Trophoblast cell (in vitro differentiated cells and primary cell): ENCODE data around the gene C6orf136.

Experiments
- DNase-seq, 2 donors: peaks; one replicate each; pipeline ENCODE4 v3.0.0-alpha.2; 2016
- H2AFZ ChIP-seq: 2 replicates; pipeline ENCODE4 v1.6.1; 2013; ENCODE audit warnings: low read length, moderate library complexity, mild to moderate bottlenecking; ENCODE audit not compliant: insufficient read depth, poor library complexity
- H2AK5ac ChIP-seq: 2 replicates; pipeline ENCODE4 v1.6.1; 2013; ENCODE audit warnings: mild to moderate bottlenecking, low read length
- H2BK120ac ChIP-seq: 2 replicates; pipeline ENCODE4 v1.6.1; 2013; ENCODE audit warnings: low read length, mild to moderate bottlenecking, moderate library complexity; ENCODE audit not compliant: insufficient read depth, poor library complexity
- H2BK12ac ChIP-seq: 2 replicates; pipeline ENCODE4 v1.6.1; 2013; ENCODE audit warnings: mild to moderate bottlenecking, low read length, moderate library complexity
- H2BK5ac ChIP-seq: 2 replicates; pipeline ENCODE4 v1.6.1; 2013; ENCODE audit warnings: low read length, low read depth, moderate library complexity, mild to moderate bottlenecking; ENCODE audit not compliant: poor library complexity
- H3K14ac ChIP-seq: 2 replicates; pipeline ENCODE4 v1.6.1; 2013; ENCODE audit warnings: mild to moderate bottlenecking, low read length
- H3K18ac ChIP-seq: 2 replicates; pipeline ENCODE4 v1.6.1; 2013; ENCODE audit warnings: mild to moderate bottlenecking, low read length
- H3K23ac ChIP-seq: 2 replicates; pipeline ENCODE4 v1.6.1; 2013; ENCODE audit warnings: low read length
- H3K27ac ChIP-seq: 2 replicates; pipeline ENCODE4 v1.5.1; 2013; ENCODE audit warnings: low read depth, mild to moderate bottlenecking, inconsistent platforms, low read length, moderate library complexity
- H3K27me3 ChIP-seq: 2 replicates; pipeline ENCODE4 v1.6.1; 2013; ENCODE audit warnings: inconsistent platforms, mild to moderate bottlenecking, low read length, moderate library complexity; ENCODE audit not compliant: insufficient read depth
- H3K36me3 ChIP-seq, 2 experiments: 1 replicate in 1 of 2; 2 replicates in 1 of 2; pipeline ENCODE4 v1.6.1; 2013; ENCODE audit warnings: low read length in 2 of 2, mild to moderate bottlenecking in 2 of 2, moderate library complexity in 1 of 2; ENCODE audit not compliant: insufficient read depth in 2 of 2, control insufficient read depth in 1 of 2
- H3K4ac ChIP-seq: 2 replicates; pipeline ENCODE4 v1.6.1; 2013; ENCODE audit warnings: low read depth, mild to moderate bottlenecking, low read length, moderate library complexity
- H3K4me1 ChIP-seq, 2 experiments: 1 replicate in 1 of 2; 2 replicates in 1 of 2; pipeline ENCODE4 v1.6.1; 2013; ENCODE audit warnings: low read length in 2 of 2, mild to moderate bottlenecking in 2 of 2, moderate library complexity in 1 of 2; ENCODE audit not compliant: insufficient read depth in 2 of 2, control insufficient read depth in 1 of 2
- H3K4me2 ChIP-seq: 2 replicates; pipeline ENCODE4 v1.6.1; 2013; ENCODE audit warnings: inconsistent platforms, mild to moderate bottlenecking, low read length, moderate library complexity
- H3K4me3 ChIP-seq: 2 replicates; pipeline ENCODE4 v1.5.1; 2013; ENCODE audit warnings: mild to moderate bottlenecking, low read depth, low read length, inconsistent platforms
- H3K79me1 ChIP-seq: one replicate; pipeline ENCODE4 v1.6.1; 2013; ENCODE audit warnings: low read length
- H3K79me2 ChIP-seq: 2 replicates; pipeline ENCODE4 v1.6.1; 2013; ENCODE audit warnings: low read length, mild to moderate bottlenecking; ENCODE audit not compliant: control insufficient read depth, insufficient read depth, poor library complexity
- H3K9ac ChIP-seq: 2 replicates; pipeline ENCODE4 v1.6.1; 2013; ENCODE audit warnings: mild to moderate bottlenecking, low read length
- H3K9me3 ChIP-seq: 2 replicates; pipeline ENCODE4 v1.6.1; 2013; ENCODE audit warnings: low read depth, mild to moderate bottlenecking, control low read depth, inconsistent platforms, low read length; ENCODE audit not compliant: insufficient read depth
- H4K12ac ChIP-seq: 2 replicates; pipeline ENCODE4 v1.6.1; 2013; ENCODE audit warnings: low read depth, mild to moderate bottlenecking, low read length, moderate library complexity
- H4K8ac ChIP-seq: 2 replicates; pipeline ENCODE4 v1.6.1; 2013; ENCODE audit warnings: low read depth, mild to moderate bottlenecking, low read length, moderate library complexity
- H4K91ac ChIP-seq: one replicate; pipeline ENCODE4 v1.6.1; 2013; ENCODE audit warnings: low read depth, mild to moderate bottlenecking, low read length, moderate library complexity
- WGBS: extraction: QIAGEN DNeasy Blood & Tissue Kit; methylation state at CpG from one replicate; pipeline ENCODE4 v1.1.7; 2013; ENCODE audit warnings: missing lambda C conversion rate; ENCODE audit not compliant: insufficient read length, insufficient coverage; ENCODE audit errors: extremely low coverage; 5-methylcytosine and 5-hydroxymethylcytosine counted together

Gene C6orf136

GRCh38 chr6:30603961-30604360 is 43.0 kb upstream of the C6orf136 start:
- Histone ChIP-seq H3K9ac (no peak overlapping the region), H3K14ac (no peak overlapping the region), H3K4me1 (no peaks in the 10 kb centered on the region), H3K79me1 (no peaks in the 10 kb centered on the region), H3K9me3 (no peaks in the 10 kb centered on the region), H2BK120ac (no peak overlapping the region), H3K27me3 (no peaks in the 10 kb centered on the region), H3K36me3 (peaks cover 70 to 76% of the 10 kb centered on the region in 2 experiments), H4K12ac (no peak overlapping the region), H2AK5ac (no peak overlapping the region), H3K4me3 (no peak overlapping the region), H3K18ac (no peak overlapping the region), H3K27ac (no peak overlapping the region), H2AFZ (no peak overlapping the region), H3K4me2 (no peak overlapping the region), H3K23ac (no peak overlapping the region), H3K79me2 (no peaks in the 10 kb centered on the region), H3K4ac (no peak overlapping the region), H2BK5ac (no peak overlapping the region), H4K91ac (no peak overlapping the region), H2BK12ac (no peak overlapping the region), H4K8ac (no peak overlapping the region)
- no peak for DNase-seq
- no CpG with 5 or more reads among the region's 13 CpGs for WGBS

GRCh38 chr6:30610065-30610464 is 36.9 kb upstream of the C6orf136 start:
- no peak overlapping the region for H4K91ac ChIP-seq
- H3K79me2 ChIP-seq: no peaks in the 10 kb centered on the region
- H3K4me2 ChIP-seq: no peak overlapping the region

GRCh38 chr6:30611150-30611855 is 35.6 kb upstream of the C6orf136 start:
- no peak overlapping the region for H4K8ac ChIP-seq
- H3K27me3 ChIP-seq: no peaks in the 10 kb centered on the region
- no peak overlapping the region for H3K9ac ChIP-seq
- no peak overlapping the region for H3K4me2 ChIP-seq
- no peak overlapping the region for H2BK12ac ChIP-seq
- H3K4me1 ChIP-seq: peaks cover 0 to 3% of the 10 kb centered on the region in 2 experiments
- H4K91ac ChIP-seq: no peak overlapping the region
- H4K12ac ChIP-seq: no peak overlapping the region
- H3K23ac ChIP-seq: no peak overlapping the region
- WGBS: no CpG with 5 or more reads among the region's 9 CpGs
- DNase-seq: no peak
- H3K9me3 ChIP-seq: no peaks in the 10 kb centered on the region
- H3K4ac ChIP-seq: no peak overlapping the region
- peaks cover 19 to 40% of the 10 kb centered on the region in 2 experiments for H3K36me3 ChIP-seq
- H3K79me2 ChIP-seq: peaks cover 5% of the 10 kb centered on the region
- H2AFZ ChIP-seq: no peak overlapping the region
- no peak overlapping the region for H3K27ac ChIP-seq
- peaks cover 7% of the 10 kb centered on the region for H3K79me1 ChIP-seq
- H3K14ac ChIP-seq: no peak overlapping the region
- H3K18ac ChIP-seq: no peak overlapping the region
- no peak overlapping the region for H2BK5ac ChIP-seq
- H2BK120ac ChIP-seq: no peak overlapping the region
- H3K4me3 ChIP-seq: no peak overlapping the region
- no peak overlapping the region for H2AK5ac ChIP-seq

More at GRCh38 chr6:30610065-30610464, 36.9 kb upstream of the C6orf136 start:
- no peak overlapping the region for H3K23ac ChIP-seq
- H3K36me3 ChIP-seq: peaks cover 29 to 45% of the 10 kb centered on the region in 2 experiments
- H3K18ac ChIP-seq: no peak overlapping the region
- no peak overlapping the region for H2AK5ac ChIP-seq
- no peaks in the 10 kb centered on the region for H3K27me3 ChIP-seq
- H2BK5ac ChIP-seq: no peak overlapping the region
- no peak for DNase-seq
- H3K79me1 ChIP-seq: no peaks in the 10 kb centered on the region
- H3K4me1 ChIP-seq: peaks cover 0 to 3% of the 10 kb centered on the region in 2 experiments
- WGBS: no CpG with 5 or more reads among the region's 4 CpGs
- H3K14ac ChIP-seq: no peak overlapping the region
- H3K9ac ChIP-seq: no peak overlapping the region
- H2AFZ ChIP-seq: no peak overlapping the region
- no peak overlapping the region for H4K8ac ChIP-seq
- no peak overlapping the region for H2BK120ac ChIP-seq
- no peak overlapping the region for H3K4me3 ChIP-seq
- H3K4ac ChIP-seq: no peak overlapping the region
- H3K9me3 ChIP-seq: no peaks in the 10 kb centered on the region
- H3K27ac ChIP-seq: no peak overlapping the region
- no peak overlapping the region for H4K12ac ChIP-seq
- no peak overlapping the region for H2BK12ac ChIP-seq

- DNase-seq: no peak
- H4K8ac ChIP-seq: no peak overlapping the region
- H2BK120ac ChIP-seq: no peak overlapping the region
- H3K4me2 ChIP-seq: no peak overlapping the region
- H3K9ac ChIP-seq: no peak overlapping the region
- H4K12ac ChIP-seq: no peak overlapping the region
- H2AK5ac ChIP-seq: no peak overlapping the region
- no peak overlapping the region for H3K23ac ChIP-seq
- peaks cover 0 to 3% of the 10 kb centered on the region in 2 experiments for H3K4me1 ChIP-seq
- no peak overlapping the region for H2AFZ ChIP-seq
- H3K4ac ChIP-seq: no peak overlapping the region
- H3K36me3 ChIP-seq: peaks cover 18 to 39% of the 10 kb centered on the region in 2 experiments
- no CpG with 5 or more reads among the region's 2 CpGs for WGBS
- no peak overlapping the region for H3K14ac ChIP-seq
- H3K4me3 ChIP-seq: no peak overlapping the region
- no peak overlapping the region for H4K91ac ChIP-seq
- peaks cover 10% of the 10 kb centered on the region for H3K79me2 ChIP-seq
- H3K27me3 ChIP-seq: no peaks in the 10 kb centered on the region
- no peaks in the 10 kb centered on the region for H3K9me3 ChIP-seq
- no peak overlapping the region for H3K27ac ChIP-seq
- peaks cover 10% of the 10 kb centered on the region for H3K79me1 ChIP-seq
- no peak overlapping the region for H3K18ac ChIP-seq
- H2BK5ac ChIP-seq: no peak overlapping the region
- no peak overlapping the region for H2BK12ac ChIP-seq
Measured at GRCh38 chr6:30611856-30612194, 35.1 kb upstream of the C6orf136 start.
